ENCODE results near the gene KLHL29. TPM values are rescaled to one million over a fixed set of nuclear protein-coding genes. Genes with fewer than 3 reads are reported as not detected.

Gene KLHL29
- total and polyA plus RNA-seq, 4 experiments from 2014 or later = 0.24 to 2.4 (median 1.9) TPM; not detected in 1

GRCh38 chr2:23435250-23436035 lies 50.5 kb downstream of the KLHL29 start:
- Mint-ChIP-seq H3K4me3 (peak overlapping the region in 1 of 8 donors; percentile 43), H3K4me1 (peaks cover 0 to 6% (median 3%) of the 10 kb centered on the region in 4 donors), H3K27me3 (peaks cover 7 to 10% of the 10 kb centered on the region in 2 donors), H3K9me3 (peaks cover 0 to 6% (median 0%) of the 10 kb centered on the region in 8 donors), H3K36me3 (no peaks in the 10 kb centered on the region), H3K27ac (no peak overlapping the region)
- H3K36me3 ChIP-seq (ENCODE audit: insufficient read depth, low read length) = no peaks in the 10 kb centered on the region
- CTCF ChIA-PET (ENCODE audit: partially characterized antibody) = no interaction called here
- H3K4me3 ChIP-seq (ENCODE audit: low read length in 2 of 2) = no peak overlapping the region
- H3K27me3 ChIP-seq (ENCODE audit: insufficient read depth, low read length) = no peaks in the 10 kb centered on the region
- no peaks in the 10 kb centered on the region for H3K4me1 ChIP-seq (ENCODE audit: insufficient read depth, low read length)
- no peaks in the 10 kb centered on the region for H3K9me3 ChIP-seq (ENCODE audit: control insufficient read depth in 1 of 2, low read length in 2 of 2)
- H3K27ac ChIP-seq (ENCODE audit: low read depth, low read length) = no peak overlapping the region
- POLR2A ChIA-PET (ENCODE audit: partially characterized antibody) = no interaction called here
- intact Hi-C loops (cut with micrococcal nuclease) = no loop called here
- DNase-seq = no peak

GRCh38 chr2:23436346-23437098 lies 51.5 kb downstream of the KLHL29 start:
- no peak overlapping the region for H3K4me3 Mint-ChIP-seq
- DNase-seq = no peak
- H3K4me1 Mint-ChIP-seq = peaks cover 0 to 6% (median 3%) of the 10 kb centered on the region in 4 donors
- Histone ChIP-seq H3K27ac (ENCODE audit: low read depth, low read length) (no peak overlapping the region), H3K4me3 (ENCODE audit: low read length in 2 of 2) (no peak overlapping the region), H3K9me3 (ENCODE audit: control insufficient read depth in 1 of 2, low read length in 2 of 2) (no peaks in the 10 kb centered on the region), H3K27me3 (ENCODE audit: insufficient read depth, low read length) (no peaks in the 10 kb centered on the region), H3K36me3 (ENCODE audit: insufficient read depth, low read length) (no peaks in the 10 kb centered on the region), H3K4me1 (ENCODE audit: insufficient read depth, low read length) (no peaks in the 10 kb centered on the region)
- ChIA-PET CTCF (ENCODE audit: partially characterized antibody) (no interaction called here), POLR2A (ENCODE audit: partially characterized antibody) (no interaction called here)
- no peak overlapping the region for H3K27ac Mint-ChIP-seq
- H3K9me3 Mint-ChIP-seq = peaks cover 0 to 6% (median 1%) of the 10 kb centered on the region in 8 donors
- peaks cover 7 to 10% of the 10 kb centered on the region in 2 donors for H3K27me3 Mint-ChIP-seq
- no peaks in the 10 kb centered on the region for H3K36me3 Mint-ChIP-seq
- intact Hi-C loops (cut with micrococcal nuclease) = no loop called here

- intact Hi-C loops (cut with micrococcal nuclease) = no loop called here
- Mint-ChIP-seq H3K4me3 (no peak overlapping the region), H3K27me3 (peaks cover 3 to 5% of the 10 kb centered on the region in 2 donors), H3K9me3 (peaks cover 0 to 10% (median 5%) of the 10 kb centered on the region in 8 donors), H3K36me3 (no peaks in the 10 kb centered on the region), H3K27ac (no peak overlapping the region), H3K4me1 (peaks cover 0 to 1% (median under 1%) of the 10 kb centered on the region in 4 donors)
- Histone ChIP-seq H3K4me3 (ENCODE audit: low read length in 2 of 2) (no peak overlapping the region), H3K9me3 (ENCODE audit: control insufficient read depth in 1 of 2, low read length in 2 of 2) (no peaks in the 10 kb centered on the region), H3K36me3 (ENCODE audit: insufficient read depth, low read length) (no peaks in the 10 kb centered on the region), H3K27ac (ENCODE audit: low read depth, low read length) (no peak overlapping the region), H3K27me3 (ENCODE audit: insufficient read depth, low read length) (no peaks in the 10 kb centered on the region), H3K4me1 (ENCODE audit: insufficient read depth, low read length) (no peaks in the 10 kb centered on the region)
- ChIA-PET POLR2A (ENCODE audit: partially characterized antibody) (no interaction called here), CTCF (ENCODE audit: partially characterized antibody) (no interaction called here)
- no peak for DNase-seq
These were observed 56.4 kb downstream of the KLHL29 start for GRCh38 chr2:23441414-23441813.

- intact Hi-C loops (cut with micrococcal nuclease) = no loop called here
- H3K27me3 Mint-ChIP-seq = peaks cover 0 to 2% of the 10 kb centered on the region in 2 donors
These were observed 60.5 kb downstream of the KLHL29 start for GRCh38 chr2:23445450-23445868.

GRCh38 chr2:23446916-23447315 lies 61.9 kb downstream of the KLHL29 start:
- ChIA-PET POLR2A (ENCODE audit: partially characterized antibody) (no interaction called here), CTCF (ENCODE audit: partially characterized antibody) (no interaction called here)
- peaks cover 0 to 6% (median 0%) of the 10 kb centered on the region in 8 donors for H3K9me3 Mint-ChIP-seq
- H3K27ac Mint-ChIP-seq = no peak overlapping the region
- no peak overlapping the region for H3K4me3 ChIP-seq (ENCODE audit: low read length in 2 of 2)
- H3K27ac ChIP-seq (ENCODE audit: low read depth, low read length) = no peak overlapping the region
- no peak overlapping the region for H3K4me3 Mint-ChIP-seq
- H3K9me3 ChIP-seq (ENCODE audit: control insufficient read depth in 1 of 2, low read length in 2 of 2) = no peaks in the 10 kb centered on the region
- no peaks in the 10 kb centered on the region for H3K36me3 ChIP-seq (ENCODE audit: insufficient read depth, low read length)
- H3K4me1 ChIP-seq (ENCODE audit: insufficient read depth, low read length) = no peaks in the 10 kb centered on the region
- H3K36me3 Mint-ChIP-seq = no peaks in the 10 kb centered on the region
- H3K27me3 ChIP-seq (ENCODE audit: insufficient read depth, low read length) = no peaks in the 10 kb centered on the region
- peaks cover 0 to 2% of the 10 kb centered on the region in 2 donors for H3K27me3 Mint-ChIP-seq
- no peak for DNase-seq
- H3K4me1 Mint-ChIP-seq = peaks cover 1 to 4% (median 3%) of the 10 kb centered on the region in 4 donors
- intact Hi-C loops (cut with micrococcal nuclease) = no loop called here

More at GRCh38 chr2:23445450-23445868, 60.5 kb downstream of the KLHL29 start:
- no peaks in the 10 kb centered on the region for H3K4me1 Mint-ChIP-seq
- H3K4me3 Mint-ChIP-seq = no peak overlapping the region
- Histone ChIP-seq H3K27me3 (ENCODE audit: insufficient read depth, low read length) (no peaks in the 10 kb centered on the region), H3K4me3 (ENCODE audit: low read length in 2 of 2) (no peak overlapping the region), H3K4me1 (ENCODE audit: insufficient read depth, low read length) (no peaks in the 10 kb centered on the region), H3K36me3 (ENCODE audit: insufficient read depth, low read length) (no peaks in the 10 kb centered on the region), H3K9me3 (ENCODE audit: control insufficient read depth in 1 of 2, low read length in 2 of 2) (no peaks in the 10 kb centered on the region), H3K27ac (ENCODE audit: low read depth, low read length) (no peak overlapping the region)
- POLR2A ChIA-PET (ENCODE audit: partially characterized antibody) = no interaction called here
- H3K9me3 Mint-ChIP-seq = peaks cover 0 to 9% (median 5%) of the 10 kb centered on the region in 8 donors
- no peaks in the 10 kb centered on the region for H3K36me3 Mint-ChIP-seq
- CTCF ChIA-PET (ENCODE audit: partially characterized antibody) = no interaction called here
- no peak overlapping the region for H3K27ac Mint-ChIP-seq
- no peak for DNase-seq

GRCh38 chr2:23447405-23447804 lies 62.4 kb downstream of the KLHL29 start:
- H3K27me3 Mint-ChIP-seq = peaks cover 0 to 2% of the 10 kb centered on the region in 2 donors
- H3K9me3 ChIP-seq (ENCODE audit: control insufficient read depth in 1 of 2, low read length in 2 of 2) = no peaks in the 10 kb centered on the region
- H3K4me1 Mint-ChIP-seq = peaks cover 1 to 6% (median 6%) of the 10 kb centered on the region in 4 donors
- H3K4me3 Mint-ChIP-seq = no peak overlapping the region
- intact Hi-C loops (cut with micrococcal nuclease) = no loop called here
- no peaks in the 10 kb centered on the region for H3K36me3 Mint-ChIP-seq
- ChIA-PET CTCF (ENCODE audit: partially characterized antibody) (no interaction called here), POLR2A (ENCODE audit: partially characterized antibody) (no interaction called here)
- no peaks in the 10 kb centered on the region for H3K4me1 ChIP-seq (ENCODE audit: insufficient read depth, low read length)
- no peak overlapping the region for H3K27ac ChIP-seq (ENCODE audit: low read depth, low read length)
- H3K4me3 ChIP-seq (ENCODE audit: low read length in 2 of 2) = no peak overlapping the region
- peaks cover 0 to 5% (median 0%) of the 10 kb centered on the region in 8 donors for H3K9me3 Mint-ChIP-seq
- H3K27me3 ChIP-seq (ENCODE audit: insufficient read depth, low read length) = no peaks in the 10 kb centered on the region
- H3K27ac Mint-ChIP-seq = no peak overlapping the region
- no peaks in the 10 kb centered on the region for H3K36me3 ChIP-seq (ENCODE audit: insufficient read depth, low read length)
- DNase-seq = no peak

- Mint-ChIP-seq H3K4me1 (peaks cover 11 to 21% (median 16%) of the 10 kb centered on the region in 4 donors), H3K4me3 (no peak overlapping the region)
These were observed 63.9 kb downstream of the KLHL29 start for GRCh38 chr2:23448906-23449305.

More at GRCh38 chr2:23448906-23449305, 63.9 kb downstream of the KLHL29 start:
- intact Hi-C loops (cut with micrococcal nuclease) = no loop called here
- Mint-ChIP-seq H3K9me3 (no peaks in the 10 kb centered on the region), H3K36me3 (no peaks in the 10 kb centered on the region), H3K27me3 (peaks cover 0 to 2% of the 10 kb centered on the region in 2 donors), H3K27ac (no peak overlapping the region)
- H3K36me3 ChIP-seq (ENCODE audit: insufficient read depth, low read length) = no peaks in the 10 kb centered on the region
- H3K4me3 ChIP-seq (ENCODE audit: low read length in 2 of 2) = no peak overlapping the region
- H3K27ac ChIP-seq (ENCODE audit: low read depth, low read length) = no peak overlapping the region
- H3K27me3 ChIP-seq (ENCODE audit: insufficient read depth, low read length) = no peaks in the 10 kb centered on the region
- no peak for DNase-seq
- no peaks in the 10 kb centered on the region for H3K9me3 ChIP-seq (ENCODE audit: control insufficient read depth in 1 of 2, low read length in 2 of 2)
- peaks cover 14% of the 10 kb centered on the region for H3K4me1 ChIP-seq (ENCODE audit: insufficient read depth, low read length)
- CTCF ChIA-PET (ENCODE audit: partially characterized antibody) = interaction anchor here (1.3 kb wide), 1 partner anchor 10 kb away, joined by 4 read pairs; no protein-coding TSS in a partner anchor
- POLR2A ChIA-PET (ENCODE audit: partially characterized antibody) = no interaction called here

All from CD4-positive, alpha-beta memory T cell (primary cell).